Upper lobe of left lung (tissue), 6 donors: ENCODE data around the gene CHRDL2. TPM values are rescaled to one million over a fixed set of nuclear protein-coding genes. Genes with fewer than 3 reads are reported as not detected.

Source experiments
- ATAC-seq, 2 donors: fragments of 200-7000 bp; cut with Tn5 transposase; one replicate each; pipeline ENCODE4 v1.9.1; 2022; ENCODE audit warnings: mild to moderate bottlenecking in 2 of 2, moderate library complexity in 2 of 2; ENCODE audit not compliant: low FRiP score in 2 of 2
- DNase-seq, 2 donors: peaks; one replicate each; pipeline ENCODE4 v3.0.0-alpha.2; 2019 to 2020
- H3K27ac ChIP-seq, 4 donors: fragments of 200-600 bp; sonication (generic); one replicate each; pipeline ENCODE4 v1.5.1; 2016 to 2019
- H3K27me3 ChIP-seq, 4 donors: fragments of 200-600 bp; sonication (generic); one replicate each; pipeline ENCODE4 v1.5.1; 2017 to 2019
- H3K36me3 ChIP-seq, 4 donors: fragments of 200-600 bp; sonication (generic); one replicate each; pipeline ENCODE4 v1.5.1; 2016 to 2019
- H3K4me1 ChIP-seq, 4 donors: fragments of 200-600 bp; sonication (generic); one replicate each; pipeline ENCODE4 v1.5.1; 2018 to 2019
- H3K4me3 ChIP-seq, 4 donors: fragments of 200-600 bp; sonication (generic); one replicate each; pipeline ENCODE4 v1.5.1; 2017 to 2019; ENCODE audit warnings: mild to moderate bottlenecking in 2 of 4, moderate library complexity in 1 of 4
- H3K9me3 ChIP-seq, 4 donors: fragments of 200-600 bp; sonication (generic); one replicate each; pipeline ENCODE4 v1.5.1; 2018 to 2019
- CTCF ChIP-seq, 6 experiments: fragments of 450-650 bp in 4 of 6; fragments of 200-600 bp in 2 of 6; sonication (generic) in 2 of 6; IDR thresholded peaks; one replicate each; pipeline ENCODE4 v1.5.1; 2016 to 2019; ENCODE audit warnings: antibody characterized with exemption in 6 of 6
- EP300 ChIP-seq, 4 donors: sonication (generic); formaldehyde crosslinking; IDR thresholded peaks; one replicate each; pipeline ENCODE4 v1.5.1; 2017; ENCODE audit warnings: antibody characterized with exemption in 4 of 4, control low read depth in 2 of 4
- POLR2A ChIP-seq, 4 donors: fragments of 450-650 bp; IDR thresholded peaks; one replicate each; pipeline ENCODE4 v1.5.1; 2016 to 2017; ENCODE audit warnings: antibody characterized with exemption in 4 of 4, mild to moderate bottlenecking in 2 of 4
- POLR2AphosphoS5 ChIP-seq, 2 donors: sonication (generic); formaldehyde crosslinking; IDR thresholded peaks; one replicate each; pipeline ENCODE4 v1.5.1; 2017; ENCODE audit warnings: antibody characterized with exemption in 2 of 2
- WGBS, 2 donors: methylation state at CpG; one replicate each; pipeline ENCODE4 v1.1.5; 2017 to 2018; 5-methylcytosine and 5-hydroxymethylcytosine counted together
- total RNA-seq, 6 donors: library from RNA; depleted of rRNA in 4 of 6; stranded (reverse); fragments of >200 nt in 4 of 6; gene quantifications; one replicate each; pipeline versions ENCODE4 v1.1.0 to v1.2.1, GENCODE V29; 2016 to 2021
- donor health status: DM: no; HTN: no; CAD: no; lungs with moderate emphysema.
- donor health status: DM: no; HTN: yes; CAD: no; lungs with severe emphysema.

CHRDL2 gene
- total RNA-seq, 6 donors from 2014 or later = 1.3 to 3.1 (median 1.5) TPM; not detected in 3

- WGBS, 2 donors = 66 to 75% methylated on average over 6 of the region's 6 CpGs
- peak; percentile 13 to 16 for ATAC-seq
- TF ChIP-seq POLR2AphosphoS5 (IDR thresholded peaks at IDR 0.05) = no peak
- TF ChIP-seq EP300 (IDR thresholded peaks at IDR 0.05) = no peak
- no peak for TF ChIP-seq POLR2A (IDR thresholded peaks at IDR 0.05)
- TF ChIP-seq CTCF (IDR thresholded peaks at IDR 0.05) = no peak
- H3K27me3 ChIP-seq = no peaks in the 10 kb centered on the region
- H3K9me3 ChIP-seq = no peaks in the 10 kb centered on the region
- DNase-seq = no peak
- H3K4me3 ChIP-seq = peak overlapping the region in 2 of 4 donors; percentile 6 to 15
- H3K4me1 ChIP-seq = peaks cover 13 to 23% (median 14%) of the 10 kb centered on the region in 4 donors
- H3K36me3 ChIP-seq = no peaks in the 10 kb centered on the region
- H3K27ac ChIP-seq = peak overlapping the region; percentile 79 to 92 (median 81)
These were observed 34.7 kb downstream of the CHRDL2 start for GRCh38 chr11:74696500-74696899.

GRCh38 chr11:74695705-74696280 lies 35.4 kb downstream of the CHRDL2 start:
- peaks cover 13 to 23% (median 14%) of the 10 kb centered on the region in 4 donors for H3K4me1 ChIP-seq
- H3K27ac ChIP-seq = peak overlapping the region; percentile 79 to 92 (median 81)
- no peaks in the 10 kb centered on the region for H3K27me3 ChIP-seq
- no peak for TF ChIP-seq CTCF (IDR thresholded peaks at IDR 0.05)
- no peak for TF ChIP-seq EP300 (IDR thresholded peaks at IDR 0.05)
- no peak for TF ChIP-seq POLR2A (IDR thresholded peaks at IDR 0.05)
- no peak for TF ChIP-seq POLR2AphosphoS5 (IDR thresholded peaks at IDR 0.05)
- DNase-seq (no peak), ATAC-seq (peak in 1 of 2 donors; percentile 39)
- H3K4me3 ChIP-seq = no peak overlapping the region
- no peaks in the 10 kb centered on the region for H3K36me3 ChIP-seq
- no peaks in the 10 kb centered on the region for H3K9me3 ChIP-seq
- 92 to 96% methylated on average over 10 to 11 of the region's 11 CpGs for WGBS, 2 donors

GRCh38 chr11:74694136-74694930 lies 36.9 kb downstream of the CHRDL2 start:
- WGBS, 2 donors = 86 to 92% methylated on average over 9 of the region's 10 CpGs
- no peak overlapping the region for H3K27ac ChIP-seq

GRCh38 chr11:74693531-74693930 lies 37.7 kb downstream of the CHRDL2 start:
- no peaks in the 10 kb centered on the region for H3K9me3 ChIP-seq
- H3K36me3 ChIP-seq = no peaks in the 10 kb centered on the region
- ATAC-seq = no peak
- peaks cover 13 to 23% (median 14%) of the 10 kb centered on the region in 4 donors for H3K4me1 ChIP-seq
- no peak overlapping the region for H3K27ac ChIP-seq
- DNase-seq = no peak
- TF ChIP-seq POLR2A (IDR thresholded peaks at IDR 0.05) (no peak), EP300 (IDR thresholded peaks at IDR 0.05) (no peak), CTCF (IDR thresholded peaks at IDR 0.05) (no peak), POLR2AphosphoS5 (IDR thresholded peaks at IDR 0.05) (no peak)
- no peak overlapping the region for H3K4me3 ChIP-seq
- H3K27me3 ChIP-seq = no peaks in the 10 kb centered on the region
- WGBS, 2 donors = 80 to 92% methylated on average over 5 of the region's 5 CpGs

More at GRCh38 chr11:74694136-74694930, 36.9 kb downstream of the CHRDL2 start:
- no peak for DNase-seq
- TF ChIP-seq POLR2A (IDR thresholded peaks at IDR 0.05) = no peak
- no peak for TF ChIP-seq EP300 (IDR thresholded peaks at IDR 0.05)
- TF ChIP-seq CTCF (IDR thresholded peaks at IDR 0.05) = no peak
- TF ChIP-seq POLR2AphosphoS5 (IDR thresholded peaks at IDR 0.05) = no peak
- peaks cover 13 to 23% (median 14%) of the 10 kb centered on the region in 4 donors for H3K4me1 ChIP-seq
- no peak overlapping the region for H3K4me3 ChIP-seq
- no peak for ATAC-seq
- H3K36me3 ChIP-seq = no peaks in the 10 kb centered on the region
- H3K9me3 ChIP-seq = no peaks in the 10 kb centered on the region
- no peaks in the 10 kb centered on the region for H3K27me3 ChIP-seq
